NCI-H2029 (cell line): ENCODE results near the gene OS9.
A peak's percentile ranks its signal among the peaks of the same experiment; 100 is the strongest.

ENCODE experiments used
- DNase-seq: peaks from one replicate; lab custom pipeline; 2025; lab: John Stamatoyannopoulos, UW

OS9 gene

GRCh38 chr12:57735952-57736740 lies 42.2 kb downstream of the OS9 start:
- DNase-seq = no peak

GRCh38 chr12:57736741-57737466 lies 43.0 kb downstream of the OS9 start:
- no peak for DNase-seq

GRCh38 chr12:57737467-57738460 lies 43.8 kb downstream of the OS9 start:
- no peak for DNase-seq

- no peak for DNase-seq
Measured at GRCh38 chr12:57738661-57739237, 44.8 kb downstream of the OS9 start, which contains the start of gene AGAP2. TSS of gene AGAP2 (minus strand) at chr12:57738742. CDS start at chr12:57738246, 496 bp downstream.

- no peak for DNase-seq
Measured at GRCh38 chr12:57739387-57739786, 45.5 kb downstream of the OS9 start.

GRCh38 chr12:57739914-57740538 lies 46.1 kb downstream of the OS9 start:
- DNase-seq = no peak

- DNase-seq = no peak
Measured at GRCh38 chr12:57740656-57741412, 46.9 kb downstream of the OS9 start.

GRCh38 chr12:57741413-57741789 lies 47.5 kb downstream of the OS9 start:
- DNase-seq = no peak

GRCh38 chr12:57741844-57742738 lies 48.2 kb downstream of the OS9 start:
- no peak for DNase-seq

- DNase-seq = no peak
Measured at GRCh38 chr12:57743769-57744168, 49.8 kb downstream of the OS9 start.

- peak; percentile 84 for DNase-seq
Measured at GRCh38 chr12:57744194-57744776, 50.4 kb downstream of the OS9 start.

GRCh38 chr12:57744777-57745484 lies 51.0 kb downstream of the OS9 start, which contains the start of gene TSPAN31:
TSS of gene TSPAN31 (plus strand) at chr12:57745039. CDS start at chr12:57745155, 116 bp downstream.
- DNase-seq = peak; percentile 96

- no peak for DNase-seq
Measured at GRCh38 chr12:57745485-57745881, 51.6 kb downstream of the OS9 start.

- DNase-seq = no peak
Measured at GRCh38 chr12:57746025-57746424, 52.1 kb downstream of the OS9 start.

GRCh38 chr12:57749061-57749460 lies 55.1 kb downstream of the OS9 start:
- no peak for DNase-seq

- DNase-seq = no peak
Measured at GRCh38 chr12:57750561-57751431, 56.9 kb downstream of the OS9 start.

GRCh38 chr12:57751432-57751787 lies 57.5 kb downstream of the OS9 start:
- no peak for DNase-seq
